Activated T-cell treated with anti-CD3 and anti-CD28 coated beads for 4 hours (primary cell): Measurements from ENCODE around the gene COL27A1.

Experiments used
- DNase-seq: peaks from one replicate; pipeline ENCODE4 v3.0.0-alpha.2; 2020

COL27A1 gene

GRCh38 chr9:114249424-114250234, 94.3 kb downstream of the COL27A1 start:
- no peak for DNase-seq

GRCh38 chr9:114250235-114250568, 94.9 kb downstream of the COL27A1 start:
- DNase-seq: no peak

GRCh38 chr9:114250648-114251047, 95.3 kb downstream of the COL27A1 start:
- no peak for DNase-seq

GRCh38 chr9:114252394-114252793, 97.1 kb downstream of the COL27A1 start:
- DNase-seq: no peak

GRCh38 chr9:114256827-114257328, 101.5 kb downstream of the COL27A1 start:
- DNase-seq: no peak

- DNase-seq: no peak
Measured at GRCh38 chr9:114258218-114258617, 102.9 kb downstream of the COL27A1 start.

- DNase-seq: no peak
Measured at GRCh38 chr9:114258866-114259797, 103.8 kb downstream of the COL27A1 start.

GRCh38 chr9:114259798-114260523, 104.6 kb downstream of the COL27A1 start:
- no peak for DNase-seq

GRCh38 chr9:114261026-114261425, 105.7 kb downstream of the COL27A1 start:
- no peak for DNase-seq

GRCh38 chr9:114261987-114262386, 106.7 kb downstream of the COL27A1 start:
- no peak for DNase-seq

- DNase-seq: no peak
Measured at GRCh38 chr9:114263853-114264510, 108.6 kb downstream of the COL27A1 start.

- DNase-seq: no peak
Measured at GRCh38 chr9:114264806-114265550, 109.6 kb downstream of the COL27A1 start.

GRCh38 chr9:114266969-114267368, 111.6 kb downstream of the COL27A1 start:
- no peak for DNase-seq

- DNase-seq: no peak
Measured at GRCh38 chr9:114269023-114269422, 113.7 kb downstream of the COL27A1 start.

- DNase-seq: no peak
Measured at GRCh38 chr9:114270120-114270975, 115.0 kb downstream of the COL27A1 start.

GRCh38 chr9:114271556-114272510, 116.5 kb downstream of the COL27A1 start:
- DNase-seq: no peak

- DNase-seq: no peak
Measured at GRCh38 chr9:114272739-114273431, 117.5 kb downstream of the COL27A1 start.

- no peak for DNase-seq
Measured at GRCh38 chr9:114273461-114273881, 118.1 kb downstream of the COL27A1 start.

- DNase-seq: no peak
Measured at GRCh38 chr9:114274217-114274616, 118.9 kb downstream of the COL27A1 start.
